NCI-H69 (cell line): ENCODE results near the gene SNX32.
A peak's percentile ranks its signal among the peaks of the same experiment; 100 is the strongest.

Experiments
- DNase-seq: peaks from one replicate; lab custom pipeline; 2025; lab: John Stamatoyannopoulos, UW

The SNX32 gene

DNA sequence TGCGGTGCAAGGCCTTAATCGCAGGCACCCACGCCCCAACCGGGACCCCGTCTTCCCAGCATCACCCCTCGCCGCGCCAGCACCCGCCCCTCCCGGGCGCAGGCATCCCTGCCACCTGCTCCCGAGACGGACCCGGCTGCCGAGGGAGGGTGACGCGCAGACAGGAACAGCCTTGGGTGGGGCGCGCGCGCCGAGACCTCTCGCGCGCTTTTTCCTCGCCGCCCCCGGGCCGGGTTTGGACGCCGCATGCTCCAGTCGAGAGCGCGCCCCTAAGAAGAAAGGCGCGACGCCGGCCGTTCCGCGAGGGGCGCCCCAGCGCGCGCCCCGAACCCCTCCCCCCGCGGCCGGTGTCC, 23.7 kb downstream of the SNX32 start:
- DNase-seq, result no peak

DNA sequence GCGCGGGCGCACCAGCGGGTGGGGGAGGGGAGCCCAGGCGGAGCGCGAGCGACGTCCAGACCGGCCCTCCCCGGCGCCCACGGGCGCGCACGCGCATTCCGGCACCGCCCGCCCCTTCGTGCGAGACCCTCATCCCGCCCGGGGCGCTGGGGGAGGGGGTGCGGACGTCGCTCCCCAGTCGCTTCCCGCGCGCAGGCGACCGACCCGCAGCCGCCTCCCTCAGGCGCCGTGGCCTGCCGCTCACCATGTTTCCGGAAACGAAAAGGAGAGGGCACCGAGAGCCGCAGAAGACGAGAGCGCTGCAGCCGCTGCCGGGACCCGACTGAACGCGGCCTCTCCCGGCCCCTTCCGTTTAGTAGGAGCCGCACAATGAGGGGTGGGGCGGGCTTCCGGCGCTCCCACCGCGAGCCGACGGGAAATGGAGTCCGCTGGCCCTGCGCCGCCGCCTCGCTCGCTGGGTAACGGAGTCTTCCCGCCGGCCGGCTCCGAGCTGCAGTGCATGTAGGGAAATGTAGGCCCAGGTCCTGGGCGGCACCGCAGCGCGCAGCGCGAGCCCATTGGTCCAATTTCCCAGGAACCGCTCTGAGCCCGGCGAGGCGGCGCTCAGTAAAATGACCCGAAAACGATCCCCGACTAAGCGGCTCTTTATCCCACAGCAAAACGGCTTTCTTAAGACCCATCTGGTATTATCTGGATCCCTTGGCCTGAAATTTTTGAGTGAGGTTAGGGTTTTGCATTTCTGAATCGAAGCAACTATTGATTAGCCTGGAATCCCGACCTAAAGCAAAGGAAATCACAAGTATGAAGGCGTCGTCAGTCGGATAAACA, 24.3 kb downstream of the SNX32 start, which contains the start of gene CFL1:
Gene CFL1 (minus strand): TSS at position 328 of the 828 bp plus-strand sequence. CDS start 81 bp downstream, at position 247.
- peak; percentile 99 for DNase-seq

DNA sequence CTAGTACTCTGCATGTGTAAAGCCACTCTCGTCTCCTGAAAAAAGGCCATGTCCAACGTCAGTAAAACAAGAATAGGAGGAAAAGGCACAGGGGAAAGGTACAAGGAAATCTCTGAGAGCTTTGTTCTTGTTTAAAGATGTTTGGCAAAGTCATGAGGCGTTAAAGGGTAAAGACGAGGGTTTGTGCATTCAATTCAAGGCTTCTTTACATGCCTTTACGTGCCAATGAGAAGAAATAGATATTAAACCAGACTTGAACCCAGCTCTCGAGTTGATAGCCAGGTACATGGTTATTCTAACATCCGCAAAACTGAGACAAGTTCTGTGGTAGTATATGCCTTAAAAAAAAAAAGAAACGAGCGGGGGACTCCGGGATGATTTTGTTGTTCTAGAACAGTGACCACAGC, 24.9 kb downstream of the SNX32 start:
- DNase-seq, result no peak

DNA sequence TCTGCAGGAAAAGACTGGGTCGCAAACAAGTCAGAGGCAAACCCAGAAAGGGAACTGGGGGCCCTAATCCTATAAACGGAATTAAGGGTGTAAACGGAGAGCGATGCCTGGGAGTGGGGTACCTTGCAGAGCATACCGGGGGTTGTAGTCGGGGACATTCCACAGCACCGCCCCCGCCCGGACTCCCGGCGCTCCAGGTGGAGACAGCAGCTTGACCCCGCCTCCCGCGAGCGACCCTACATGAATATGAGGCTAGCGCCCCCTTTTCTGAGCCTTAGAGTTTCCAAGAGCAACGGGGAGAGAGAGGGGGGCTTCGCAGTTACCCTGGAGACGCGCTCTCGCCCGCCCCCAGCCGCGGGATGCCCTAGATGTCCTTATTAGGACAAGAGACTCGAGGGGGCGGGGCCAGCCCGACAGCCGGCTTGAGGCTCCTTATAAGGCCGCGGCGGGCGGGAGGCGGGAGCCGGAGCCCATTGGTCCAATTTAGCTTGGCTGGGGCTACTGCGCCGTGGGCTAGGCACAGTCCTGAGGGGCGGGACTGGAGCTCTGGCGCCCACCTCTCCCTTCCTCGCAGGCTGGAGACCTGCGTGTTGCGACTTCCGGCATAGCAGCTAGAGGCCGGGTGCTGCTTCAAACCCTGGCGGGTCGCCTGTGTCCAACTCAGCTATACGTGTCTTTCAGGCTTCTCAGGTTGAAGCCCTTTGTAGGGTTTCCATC, 25.5 kb downstream of the SNX32 start:
- peak; percentile 100 for DNase-seq

DNA sequence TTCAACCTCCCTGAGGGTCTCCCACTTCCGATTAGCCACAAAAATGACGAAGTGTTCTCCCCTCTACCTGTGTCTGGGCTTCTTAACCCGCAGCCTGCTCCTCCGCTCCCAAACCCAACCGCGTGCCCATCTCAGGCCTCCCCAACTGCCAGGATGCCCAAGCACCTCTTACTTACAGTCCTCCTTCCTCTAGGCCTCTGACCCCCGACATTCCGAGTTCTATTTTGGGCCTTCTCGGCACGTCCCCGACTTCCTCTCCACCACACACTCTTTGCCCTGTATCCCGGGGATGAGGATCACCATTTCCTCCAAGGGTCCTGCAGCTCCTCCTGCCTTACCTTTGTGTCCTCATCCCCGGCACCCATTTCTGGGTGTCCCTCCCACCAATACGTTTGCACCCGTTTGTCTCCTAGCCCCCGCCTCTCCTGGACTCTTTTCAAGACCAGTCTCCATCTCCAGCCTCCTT, 26.1 kb downstream of the SNX32 start:
- no peak for DNase-seq

DNA sequence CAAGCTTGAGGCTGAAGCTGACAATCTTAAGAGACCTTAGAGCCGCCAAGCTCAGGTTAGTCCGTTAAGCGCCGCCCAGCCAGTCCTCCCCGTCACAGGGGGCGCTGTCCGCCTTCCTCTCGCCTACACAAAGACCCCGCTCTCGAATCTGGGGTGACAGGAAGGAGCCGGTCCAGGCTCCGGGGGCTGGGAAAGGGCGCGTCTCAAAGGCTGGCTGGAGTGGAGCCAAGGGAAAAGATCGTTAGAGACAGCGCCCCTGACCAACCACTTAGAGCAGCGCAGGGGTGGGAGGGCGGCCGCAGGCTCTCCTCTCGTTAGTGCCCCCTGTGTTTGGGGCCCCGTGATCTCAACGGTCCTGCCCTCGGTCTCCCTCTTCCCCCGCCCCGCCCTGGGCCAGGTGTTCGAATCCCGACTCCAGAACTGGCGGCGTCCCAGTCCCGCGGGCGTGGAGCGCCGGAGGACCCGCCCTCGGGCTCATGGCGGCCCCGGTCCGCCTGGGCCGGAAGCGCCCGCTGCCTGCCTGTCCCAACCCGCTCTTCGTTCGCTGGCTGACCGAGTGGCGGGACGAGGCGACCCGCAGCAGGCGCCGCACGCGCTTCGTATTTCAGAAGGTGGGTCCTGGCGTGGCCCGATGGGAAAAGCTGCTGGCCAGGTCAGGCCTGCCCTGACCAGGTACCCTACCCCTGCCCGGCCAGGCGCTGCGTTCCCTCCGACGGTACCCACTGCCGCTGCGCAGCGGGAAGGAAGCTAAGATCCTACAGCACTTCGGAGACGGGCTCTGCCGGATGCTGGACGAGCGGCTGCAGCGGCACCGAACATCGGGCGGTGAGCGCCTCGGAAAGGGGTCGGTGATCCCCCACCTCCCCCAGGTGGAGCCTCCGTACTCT, 26.8 kb downstream of the SNX32 start, which contains the start of gene MUS81:
Gene MUS81 (plus strand): TSS at position 156 of the 887 bp plus-strand sequence. CDS start 321 bp downstream, at position 477.
- DNase-seq, result peak; percentile 100

DNA sequence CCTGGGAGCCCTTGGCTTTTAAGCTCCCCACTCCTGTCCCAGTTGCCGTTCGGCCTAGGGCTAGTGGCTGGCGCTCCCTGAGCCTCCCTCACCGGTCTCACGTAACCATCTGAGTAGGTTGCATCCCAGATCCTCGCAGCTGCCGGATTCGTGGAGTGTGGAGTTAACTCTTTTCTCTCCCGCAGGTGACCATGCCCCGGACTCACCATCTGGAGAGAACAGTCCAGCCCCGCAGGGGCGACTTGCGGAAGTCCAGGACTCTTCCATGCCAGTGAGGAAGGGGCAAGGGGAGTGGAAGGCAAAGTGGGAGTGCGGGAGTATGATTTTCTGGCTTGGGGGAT, 27.4 kb downstream of the SNX32 start:
- DNase-seq, result peak; percentile 67

DNA sequence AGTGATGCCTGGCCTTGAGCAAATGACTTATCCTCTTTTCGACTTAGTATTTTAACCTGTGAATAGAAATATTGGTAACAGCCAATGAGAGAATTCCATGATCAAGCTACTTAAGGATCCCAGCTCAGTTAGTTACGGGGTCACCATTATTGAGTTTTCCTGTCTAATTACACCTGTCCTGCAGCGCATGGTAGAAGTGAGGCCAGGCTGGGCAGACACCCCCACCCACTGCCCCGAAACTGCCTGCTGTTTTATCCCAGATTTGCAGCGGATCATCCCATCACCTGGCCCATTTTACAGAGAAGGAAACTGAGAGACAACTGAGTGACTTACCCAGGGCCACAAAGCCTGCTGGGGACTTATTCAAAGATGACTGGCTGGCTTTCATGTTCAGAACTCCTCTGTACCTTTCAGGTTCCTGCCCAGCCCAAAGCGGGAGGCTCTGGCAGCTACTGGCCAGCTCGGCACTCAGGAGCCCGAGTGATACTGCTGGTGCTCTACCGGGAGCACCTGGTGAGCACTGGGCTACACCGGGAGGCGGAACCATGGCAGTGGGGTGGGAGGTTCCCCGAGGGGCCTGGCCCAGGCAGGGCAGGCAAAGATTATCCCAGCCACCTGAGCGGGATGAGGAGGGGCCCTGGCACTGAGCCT, 27.9 kb downstream of the SNX32 start:
- no peak for DNase-seq

DNA sequence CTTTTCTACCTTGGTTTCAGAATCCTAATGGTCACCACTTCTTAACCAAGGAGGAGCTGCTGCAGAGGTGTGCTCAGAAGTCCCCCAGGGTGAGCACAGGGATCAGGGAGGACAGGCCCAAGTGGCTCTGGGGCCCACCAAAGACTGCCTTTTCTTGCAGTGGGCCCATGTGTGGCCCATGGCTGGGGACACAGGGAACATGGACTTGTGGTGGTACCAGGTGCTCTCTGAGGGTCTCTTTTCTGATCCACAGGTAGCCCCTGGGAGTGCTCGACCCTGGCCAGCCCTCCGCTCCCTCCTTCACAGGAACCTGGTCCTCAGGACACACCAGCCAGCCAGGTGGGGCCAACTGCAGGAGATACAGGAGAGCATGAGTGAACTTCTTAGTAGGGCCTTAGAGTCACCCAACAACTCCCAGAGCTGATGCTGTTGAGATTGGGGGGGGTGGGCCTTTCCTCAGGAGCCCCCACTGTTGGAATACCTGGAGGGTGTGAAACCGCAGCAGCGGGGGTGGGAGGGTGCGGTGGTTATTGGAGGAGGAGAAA, 28.5 kb downstream of the SNX32 start:
- no peak for DNase-seq

DNA sequence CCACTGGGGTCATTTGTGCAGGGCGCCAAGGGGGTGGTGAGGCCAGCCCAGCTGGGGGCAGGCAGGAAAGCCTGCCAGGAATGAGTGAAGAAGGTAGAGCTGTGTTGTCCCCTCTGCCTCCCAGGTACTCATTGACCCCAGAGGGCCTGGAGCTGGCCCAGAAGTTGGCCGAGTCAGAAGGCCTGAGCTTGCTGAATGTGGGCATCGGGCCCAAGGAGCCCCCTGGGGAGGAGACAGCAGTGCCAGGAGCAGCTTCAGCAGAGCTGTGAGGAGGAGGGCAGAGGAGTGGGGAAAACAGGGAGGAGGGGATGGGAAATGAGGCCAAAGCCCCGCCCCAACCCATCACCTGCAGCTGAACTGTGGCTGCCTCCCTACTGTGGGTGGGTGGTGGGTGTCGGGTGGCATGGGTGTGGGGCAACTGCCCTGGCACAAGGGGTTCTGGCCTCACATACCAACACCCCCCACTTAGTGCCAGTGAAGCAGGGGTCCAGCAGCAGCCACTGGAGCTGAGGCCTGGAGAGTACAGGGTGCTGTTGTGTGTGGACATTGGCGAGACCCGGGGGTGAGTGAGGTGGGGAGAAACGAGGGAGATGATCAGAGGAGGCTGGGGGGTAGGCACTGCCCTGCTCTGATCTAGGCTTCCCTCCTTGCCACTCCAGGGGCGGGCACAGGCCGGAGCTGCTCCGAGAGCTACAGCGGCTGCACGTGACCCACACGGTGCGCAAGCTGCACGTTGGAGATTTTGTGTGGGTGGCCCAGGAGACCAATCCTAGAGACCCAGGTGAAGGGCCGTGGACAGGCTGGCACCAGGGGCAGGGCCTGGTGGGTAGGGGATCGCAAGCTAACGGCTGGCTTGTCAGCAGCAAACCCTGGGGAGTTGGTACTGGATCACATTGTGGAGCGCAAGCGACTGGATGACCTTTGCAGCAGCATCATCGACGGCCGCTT, 29.5 kb downstream of the SNX32 start:
- no peak for DNase-seq

DNA sequence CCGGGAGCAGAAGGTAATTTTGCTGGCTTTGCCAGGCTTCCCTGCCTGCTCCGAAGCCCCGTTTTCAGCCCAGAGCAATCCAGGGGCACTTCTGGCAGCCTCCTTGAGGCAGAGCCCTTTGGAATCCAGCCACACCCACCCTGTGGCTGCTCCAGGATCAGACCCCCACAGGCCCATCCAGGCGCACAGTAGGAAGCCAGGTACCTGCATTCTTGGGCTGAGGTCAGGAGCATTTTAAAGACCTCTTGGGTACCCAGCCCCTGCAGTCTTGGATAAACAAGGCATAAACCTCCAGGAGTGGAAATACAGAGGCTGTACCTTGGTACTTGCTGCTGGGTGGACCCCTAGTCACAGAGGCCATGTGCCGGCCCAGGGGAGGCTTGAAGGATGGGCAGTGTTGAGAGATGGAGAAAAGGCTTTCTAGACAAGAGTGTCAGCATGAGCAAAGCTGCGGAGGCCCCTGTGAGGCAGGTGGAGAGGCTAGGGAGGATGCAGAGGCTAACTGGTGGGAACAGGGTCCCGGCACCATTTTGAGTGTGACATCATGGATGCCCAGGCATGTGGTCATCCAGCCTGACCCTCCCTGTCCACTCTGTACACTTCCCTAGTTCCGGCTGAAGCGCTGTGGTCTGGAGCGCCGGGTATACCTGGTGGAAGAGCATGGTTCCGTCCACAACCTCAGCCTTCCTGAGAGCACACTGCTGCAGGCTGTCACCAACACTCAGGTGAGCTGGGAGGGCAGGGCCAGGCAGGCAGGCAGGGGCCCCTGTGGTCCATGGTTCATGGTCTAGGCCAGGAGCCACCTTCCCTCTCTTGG, 30.3 kb downstream of the SNX32 start:
- DNase-seq, result no peak

DNA sequence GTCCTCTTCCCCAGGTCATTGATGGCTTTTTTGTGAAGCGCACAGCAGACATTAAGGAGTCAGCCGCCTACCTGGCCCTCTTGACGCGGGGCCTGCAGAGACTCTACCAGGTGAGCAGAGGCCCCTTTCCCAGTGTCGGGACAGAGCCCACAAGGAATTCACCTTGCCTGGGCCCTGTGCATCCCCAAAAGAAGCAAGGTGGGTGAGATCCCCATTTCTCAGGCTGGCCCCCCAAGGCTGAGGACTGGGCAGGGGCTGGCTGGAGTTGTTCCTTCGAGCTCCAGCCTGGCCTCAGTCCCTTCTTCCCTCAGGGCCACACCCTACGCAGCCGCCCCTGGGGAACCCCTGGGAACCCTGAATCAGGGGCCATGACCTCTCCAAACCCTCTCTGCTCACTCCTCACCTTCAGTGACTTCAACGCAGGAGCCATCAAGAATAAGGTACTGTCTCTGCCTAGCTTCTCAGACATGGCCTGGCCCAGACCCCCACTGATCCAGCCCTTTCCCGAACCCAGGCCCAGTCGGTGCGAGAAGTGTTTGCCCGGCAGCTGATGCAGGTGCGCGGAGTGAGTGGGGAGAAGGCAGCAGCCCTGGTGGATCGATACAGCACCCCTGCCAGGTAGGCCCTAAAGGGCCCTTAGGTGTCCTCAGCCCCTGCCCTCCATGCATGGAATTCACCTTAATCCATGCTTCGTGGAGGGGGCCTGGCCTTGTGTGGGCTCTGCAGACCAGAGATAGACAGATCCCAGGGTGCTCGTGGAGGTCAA, 31.1 kb downstream of the SNX32 start:
- no peak for DNase-seq

DNA sequence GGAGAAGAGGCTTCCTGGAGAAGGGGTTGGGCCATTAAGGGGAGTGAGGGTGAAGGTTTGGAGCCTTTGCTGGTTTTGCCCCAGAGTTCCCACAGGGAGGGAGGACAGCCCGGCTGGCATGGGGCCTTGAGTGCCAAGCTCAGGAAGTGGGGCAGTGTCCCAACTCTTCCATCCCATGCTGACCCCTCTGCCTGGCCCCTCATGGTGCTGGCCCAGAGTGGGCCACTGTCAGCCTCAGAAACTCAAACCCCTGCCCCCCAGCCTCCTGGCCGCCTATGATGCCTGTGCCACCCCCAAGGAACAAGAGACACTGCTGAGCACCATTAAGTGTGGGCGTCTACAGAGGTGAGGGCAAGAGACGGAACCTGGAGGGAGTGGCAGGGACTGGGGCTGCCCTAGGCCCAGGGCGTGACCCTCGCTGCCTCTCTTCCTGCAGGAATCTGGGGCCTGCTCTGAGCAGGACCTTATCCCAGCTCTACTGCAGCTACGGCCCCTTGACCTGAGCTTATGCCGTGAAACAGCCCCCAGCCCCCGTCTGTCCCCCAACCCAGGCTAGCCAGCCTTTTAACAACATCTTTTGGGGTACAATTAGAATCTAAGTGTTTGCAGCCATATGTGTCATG, 31.9 kb downstream of the SNX32 start:
- DNase-seq, result no peak

DNA sequence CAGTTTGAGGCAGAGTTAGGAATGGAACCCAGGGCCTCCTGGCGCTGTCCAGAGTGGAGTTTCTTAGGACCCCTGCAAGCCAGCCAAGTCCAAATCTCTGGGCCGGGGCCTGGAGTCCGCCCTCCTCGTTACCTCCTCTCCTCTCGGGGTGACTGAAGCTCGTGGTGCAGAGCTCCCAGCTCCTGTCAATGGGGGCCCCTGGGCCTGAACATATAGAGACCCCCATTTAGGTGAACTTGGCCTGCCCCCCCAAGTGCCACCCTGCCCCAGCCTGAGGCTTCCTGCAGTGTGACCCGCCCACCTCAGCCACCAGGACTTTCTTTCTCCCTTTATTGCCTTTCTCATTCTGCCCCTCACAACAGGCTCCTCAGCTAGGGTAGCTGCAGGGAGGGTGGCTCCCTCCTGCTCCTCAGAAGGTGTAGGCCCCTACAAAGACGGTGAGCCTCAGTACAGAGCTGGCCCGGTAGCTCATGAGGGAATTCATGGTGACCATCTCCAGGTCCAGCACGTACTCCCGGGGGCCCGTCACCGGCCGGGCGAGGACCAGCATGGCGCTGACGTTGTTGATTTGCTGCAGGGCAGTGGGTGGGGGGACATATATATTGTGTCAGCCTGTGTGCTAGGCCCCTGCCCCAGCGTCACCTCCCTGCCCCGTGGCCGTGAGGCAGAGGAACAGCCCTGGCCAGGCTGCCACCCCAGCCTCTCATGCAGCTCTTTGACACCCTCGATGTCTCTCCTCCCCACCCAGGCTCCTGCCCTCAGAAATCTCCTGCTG, 32.9 kb downstream of the SNX32 start:
- no peak for DNase-seq

DNA sequence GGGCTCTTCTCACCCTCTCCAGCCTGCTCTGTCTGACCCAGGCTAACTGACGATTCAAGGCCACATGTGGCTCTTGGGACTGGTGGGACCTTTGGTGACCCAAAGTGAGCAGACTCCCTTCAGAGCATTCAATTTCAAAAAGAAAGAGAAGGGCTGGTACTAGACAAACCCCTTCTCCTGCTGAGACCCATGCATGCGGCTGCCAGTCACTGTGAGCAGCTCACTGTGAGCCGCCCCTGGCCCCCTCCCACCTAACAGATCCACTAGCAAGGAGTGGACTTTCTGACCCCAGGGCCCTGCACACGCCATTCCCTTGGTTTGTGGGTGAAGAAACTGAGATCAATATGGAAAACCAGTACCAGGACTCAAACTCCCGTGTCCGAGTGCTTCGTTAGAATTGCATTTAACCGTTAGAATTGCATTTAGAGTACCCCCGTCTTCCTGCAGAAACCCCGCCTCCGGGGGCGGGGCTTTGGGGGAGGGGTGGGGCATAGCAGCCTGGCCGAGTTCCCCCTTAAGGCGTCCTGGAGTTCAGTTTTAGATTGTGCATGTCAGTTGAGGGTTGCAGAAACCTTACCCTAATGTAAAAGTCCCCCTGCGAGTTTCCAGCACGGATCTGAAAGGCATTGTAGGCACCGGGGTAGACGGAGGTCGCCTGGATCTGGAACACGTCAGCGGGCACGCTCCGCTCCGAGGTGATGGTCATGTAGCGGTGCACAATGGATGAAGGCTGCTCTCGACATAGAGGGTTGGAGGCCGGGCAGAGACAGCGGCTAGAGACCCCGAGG, 33.7 kb downstream of the SNX32 start:
- DNase-seq, result peak; percentile 32

DNA sequence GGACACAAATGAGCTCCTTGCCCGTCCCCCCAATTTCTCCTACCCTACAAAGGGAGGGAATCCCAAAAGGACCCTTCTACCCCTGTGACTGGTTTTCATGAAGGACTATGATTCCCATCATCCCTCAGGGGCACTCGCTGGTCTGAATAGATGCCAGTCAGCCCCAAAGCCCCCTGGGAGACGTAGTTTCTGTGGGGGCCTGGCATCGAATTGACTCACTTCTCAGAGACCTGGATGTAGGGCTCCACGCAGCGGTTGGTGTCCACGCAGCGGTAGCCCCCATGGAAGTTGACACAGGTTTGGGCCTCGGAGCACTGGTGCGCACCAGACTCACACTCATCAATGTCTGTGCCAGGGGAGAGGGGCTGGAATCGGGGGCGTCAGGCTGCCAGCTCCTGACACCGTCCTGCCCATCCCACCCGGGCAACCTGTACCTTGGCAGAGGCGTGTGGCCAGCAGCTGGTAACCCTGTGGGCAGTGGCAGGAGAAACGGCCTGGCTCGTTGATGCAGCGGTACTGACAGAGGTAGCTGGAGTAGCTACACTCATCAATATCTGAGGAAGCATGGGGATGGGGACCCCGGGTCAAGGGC, 34.4 kb downstream of the SNX32 start:
- peak; percentile 72 for DNase-seq
